ENCODE data around the gene PPAT.
"Not testable (repeated sequence)": the region's sequence is repeated elsewhere in the genome, so short reads cannot be mapped to it uniquely, and the experiment has no call there.

The PPAT gene

DNA sequence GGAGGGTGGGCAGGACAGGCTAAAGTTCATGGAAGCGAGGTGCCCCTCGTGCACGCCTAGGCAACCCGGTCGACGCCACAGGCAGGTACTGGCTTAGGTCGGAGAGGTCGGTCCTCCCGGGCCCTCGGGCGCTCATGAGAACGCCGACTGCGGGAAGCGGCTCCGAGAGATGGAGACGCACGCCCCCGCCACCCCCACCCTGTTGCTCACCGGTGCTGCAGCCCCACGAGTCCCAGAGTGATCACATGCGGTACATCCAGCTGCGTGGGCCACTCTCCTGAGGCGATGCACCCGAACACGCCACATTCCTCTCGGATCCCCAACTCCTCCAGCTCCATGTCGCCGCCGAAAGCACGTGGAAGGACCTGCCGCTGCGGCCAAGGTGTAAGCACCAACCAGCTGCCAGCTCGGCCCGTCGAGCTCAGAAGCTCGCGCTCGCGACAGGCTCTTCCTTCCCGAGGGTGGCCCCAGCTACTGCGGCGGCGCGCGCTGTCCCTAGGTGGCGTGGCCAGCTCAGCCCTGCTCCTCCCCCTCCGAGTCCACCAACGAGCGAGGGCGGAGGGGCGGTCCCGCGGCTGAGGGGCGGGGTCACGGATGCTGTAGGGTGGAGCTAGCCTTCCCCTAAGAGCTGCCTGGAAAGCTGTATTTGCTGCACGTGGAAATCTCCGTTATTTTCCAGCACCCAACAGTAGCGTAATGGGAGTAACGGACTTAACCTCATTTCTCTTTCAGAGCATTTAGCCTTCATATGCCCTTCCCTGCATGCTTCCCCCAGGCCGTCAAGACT lies at the start of gene PPAT:
TSS of gene PPAT (minus strand) at position 476 of the 787 bp plus-strand sequence. CDS start at position 338, 138 bp downstream.
- peak; percentile 84 for DNase-seq (ENCODE audit: low read depth, low spot score)

DNA sequence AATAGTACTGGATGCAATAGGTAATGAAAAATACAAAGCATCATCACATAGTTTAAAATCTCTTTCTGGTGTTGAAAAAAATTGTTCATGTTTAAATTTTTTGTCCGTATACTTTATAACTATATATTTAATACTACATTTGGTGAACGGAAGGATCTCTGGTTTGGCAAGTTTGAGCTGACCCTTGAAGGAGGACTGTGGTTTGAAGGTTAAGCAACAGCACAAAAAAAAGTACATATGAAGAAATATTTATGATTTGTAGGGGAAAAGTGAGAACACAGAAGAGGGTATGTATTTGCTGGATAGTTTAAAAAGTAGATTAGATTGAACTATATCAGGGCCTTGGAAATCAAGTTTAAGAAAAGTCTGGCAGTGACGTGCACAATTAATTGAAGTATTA lies 45.3 kb upstream of the PPAT start:
- no peak for DNase-seq (ENCODE audit: low read depth, low spot score)

DNA sequence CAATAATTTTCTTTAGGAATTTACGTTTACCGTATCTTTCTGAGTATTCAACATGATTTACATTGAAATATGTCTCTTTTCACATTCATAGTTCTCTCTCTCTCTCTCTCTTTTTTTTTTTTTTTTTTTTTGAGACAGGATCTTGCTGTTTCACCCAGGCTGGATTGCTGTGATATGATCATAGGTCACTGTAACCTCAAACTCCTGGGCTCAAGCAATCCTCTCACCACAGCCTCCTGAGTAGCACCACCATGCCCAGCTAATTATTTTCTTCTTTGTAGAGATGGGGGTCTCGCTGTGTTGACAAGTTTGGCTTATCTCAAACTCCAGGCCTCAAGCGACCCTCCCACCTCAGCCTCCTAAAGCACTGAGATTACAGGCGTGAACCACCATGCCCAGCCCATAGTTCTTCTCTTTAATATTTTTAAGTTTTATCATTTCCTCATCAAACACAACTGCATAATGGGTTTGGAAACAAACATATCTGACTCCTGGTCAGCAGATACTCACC lies 41.8 kb upstream of the PPAT start:
- DNase-seq (ENCODE audit: low read depth, low spot score), result no peak

DNA sequence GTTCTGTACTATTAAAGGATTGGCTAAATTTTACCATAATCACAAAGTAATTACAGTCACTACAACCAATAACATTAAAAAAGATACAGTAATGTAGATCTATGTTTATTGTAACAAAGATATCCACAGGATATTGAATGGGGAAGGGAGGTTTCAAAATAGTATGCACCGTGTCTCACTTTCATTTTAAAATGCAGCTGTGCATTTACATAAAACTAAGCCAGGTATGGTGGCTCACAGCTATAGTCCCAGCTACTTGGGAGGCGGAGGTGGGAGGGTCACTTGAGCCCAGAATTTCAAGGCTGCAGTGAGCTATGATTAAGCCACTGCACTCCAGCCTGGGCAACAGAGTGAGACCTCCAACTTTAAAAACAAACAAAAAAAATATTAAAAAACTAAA lies 40.5 kb upstream of the PPAT start:
- no peak for DNase-seq (ENCODE audit: low read depth, low spot score)

DNA sequence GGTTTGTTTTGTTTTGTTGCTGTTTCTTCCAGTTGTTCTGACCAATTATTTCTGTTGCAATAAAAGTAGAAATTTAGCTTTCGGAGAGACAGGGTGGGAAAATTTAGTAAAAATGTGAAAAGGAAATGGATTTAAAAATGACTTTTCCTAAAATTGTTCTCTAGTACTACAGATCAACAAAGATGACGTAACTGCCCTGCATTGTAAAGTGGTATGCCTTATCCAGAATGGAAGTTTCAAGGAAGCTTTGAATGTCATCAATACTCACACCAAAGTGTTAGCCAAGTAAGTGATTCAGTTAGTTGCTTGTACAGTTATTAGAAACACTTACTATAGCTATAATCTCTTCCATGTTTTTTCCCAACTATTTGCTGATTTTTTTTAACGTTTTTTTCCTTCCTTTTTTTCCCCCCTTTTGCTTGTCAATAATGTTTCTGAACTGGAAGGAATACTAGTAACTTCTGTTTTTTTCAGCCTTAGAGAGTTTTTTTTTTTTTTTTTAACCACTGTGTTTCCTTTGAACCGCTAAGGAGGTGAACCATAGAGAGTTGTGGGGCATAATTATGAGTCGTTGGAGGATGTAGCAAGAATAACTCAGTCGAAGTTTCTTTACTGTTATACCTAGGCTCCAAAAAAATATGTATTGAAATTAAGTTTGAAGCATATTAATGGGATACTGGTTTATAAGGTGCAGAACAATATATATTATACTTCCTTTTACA lies 34.2 kb upstream of the PPAT start:
- no peak for DNase-seq (ENCODE audit: low read depth, low spot score)

DNA sequence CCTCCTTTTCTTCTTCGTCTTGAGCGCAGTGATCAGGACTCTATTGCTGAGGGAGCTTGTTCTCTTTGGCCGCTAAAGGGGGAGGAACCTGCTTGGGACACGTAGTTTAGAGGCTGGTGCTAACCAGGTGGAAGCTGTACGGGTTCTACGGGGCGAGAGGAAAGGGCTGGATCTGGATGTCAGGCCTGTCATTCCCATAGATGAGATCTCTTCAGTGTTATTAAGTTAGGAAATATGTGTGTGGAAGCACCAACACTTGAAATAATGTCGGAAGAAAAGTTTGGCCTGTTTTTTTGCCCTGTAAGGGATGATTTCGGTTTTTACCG lies 32.6 kb upstream of the PPAT start:
- no peak for DNase-seq (ENCODE audit: low read depth, low spot score)

DNA sequence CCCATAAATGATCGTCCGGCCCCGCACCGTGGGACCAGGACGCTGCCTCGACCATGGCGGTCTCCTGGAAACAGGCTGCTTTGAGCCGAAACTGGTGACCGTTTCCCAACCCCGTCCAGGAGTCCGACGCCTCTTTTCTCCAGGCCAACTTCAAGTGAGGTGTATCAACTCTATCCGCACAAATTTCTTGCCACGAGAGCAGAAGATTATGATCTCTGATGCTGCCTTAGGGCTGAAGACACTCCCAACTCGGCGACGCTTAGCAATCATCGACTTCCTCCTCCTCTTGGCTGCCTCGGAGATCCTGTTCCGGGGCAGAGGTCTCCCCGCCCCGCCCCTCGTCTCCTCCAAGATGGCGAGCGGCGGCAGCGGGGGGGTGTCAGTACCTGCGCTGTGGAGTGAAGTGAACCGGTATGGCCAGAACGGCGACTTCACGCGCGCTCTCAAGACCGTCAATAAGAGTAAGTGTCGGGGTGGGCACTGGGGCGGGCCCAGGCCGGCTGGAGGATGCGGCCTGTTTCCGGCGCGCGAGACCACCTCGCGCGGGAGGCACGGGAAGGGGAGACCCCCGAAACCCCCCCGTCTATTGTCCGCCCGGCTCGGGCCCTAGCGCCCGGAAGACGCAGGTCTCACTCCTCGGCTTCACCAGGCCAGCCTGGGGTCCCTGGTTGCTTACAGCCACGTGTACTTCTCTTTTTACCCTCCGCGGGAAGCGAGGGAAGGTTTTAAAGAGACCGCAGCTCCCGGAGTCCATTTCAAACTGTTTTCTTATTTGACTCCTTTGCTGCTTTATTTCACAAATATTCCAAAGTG lies 32.1 kb upstream of the PPAT start, which contains the start of gene SRP72:
TSS of gene SRP72 (plus strand) at position 334 of the 813 bp plus-strand sequence. CDS start at position 353, 19 bp downstream.
- DNase-seq (ENCODE audit: low read depth, low spot score), result peak; percentile 20

DNA sequence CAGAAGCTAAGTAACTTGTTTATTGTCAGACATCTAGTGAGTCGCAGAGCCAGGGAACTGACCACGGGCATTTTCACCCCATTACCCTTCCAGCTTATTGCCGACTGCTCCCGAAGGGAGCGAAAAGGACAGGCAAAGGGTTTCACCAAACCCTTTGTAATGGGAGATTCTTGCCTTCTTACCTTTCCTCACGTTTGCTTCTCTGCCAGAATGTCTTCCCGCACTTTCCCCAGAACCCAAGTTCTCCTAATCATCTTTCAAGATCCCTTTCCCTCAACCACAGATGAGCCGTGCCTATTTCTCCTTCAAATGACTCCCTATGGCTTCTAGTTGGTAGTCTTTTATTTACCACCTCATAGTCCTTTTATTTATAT lies 31.5 kb upstream of the PPAT start:
- DNase-seq (ENCODE audit: low read depth, low spot score), result no peak

DNA sequence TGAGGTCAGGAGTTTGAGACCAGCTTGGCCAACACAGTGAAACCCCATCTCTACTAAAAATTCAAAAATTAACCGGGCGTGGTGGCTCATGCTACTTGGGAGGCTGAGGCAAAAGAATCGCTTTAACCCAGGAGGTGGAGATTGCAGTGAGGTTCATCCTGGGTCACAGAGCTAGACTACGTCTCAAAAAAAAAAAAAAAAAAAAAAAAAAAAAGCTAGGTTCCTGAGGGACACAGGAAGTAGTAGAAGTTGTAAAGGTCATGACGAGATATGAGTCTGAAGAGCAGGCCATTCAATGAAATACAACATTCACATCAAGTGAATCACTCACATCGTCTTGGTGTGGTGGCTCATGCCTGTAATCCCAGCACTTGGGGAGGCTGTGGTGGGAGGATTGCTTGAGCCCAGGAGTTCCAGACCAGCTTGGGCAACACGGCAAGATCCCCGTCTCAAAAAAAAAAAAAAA lies 30.9 kb upstream of the PPAT start:
- not testable (repeated sequence) for DNase-seq (ENCODE audit: low read depth, low spot score)

- DNase-seq (ENCODE audit: low read depth, low spot score), result no peak
Observed at GRCh38 chr4:56465599-56466295, 30.3 kb upstream of the PPAT start.

GRCh38 chr4:56464581-56464980 lies 29.2 kb upstream of the PPAT start:
- no peak for DNase-seq (ENCODE audit: low read depth, low spot score)

DNA sequence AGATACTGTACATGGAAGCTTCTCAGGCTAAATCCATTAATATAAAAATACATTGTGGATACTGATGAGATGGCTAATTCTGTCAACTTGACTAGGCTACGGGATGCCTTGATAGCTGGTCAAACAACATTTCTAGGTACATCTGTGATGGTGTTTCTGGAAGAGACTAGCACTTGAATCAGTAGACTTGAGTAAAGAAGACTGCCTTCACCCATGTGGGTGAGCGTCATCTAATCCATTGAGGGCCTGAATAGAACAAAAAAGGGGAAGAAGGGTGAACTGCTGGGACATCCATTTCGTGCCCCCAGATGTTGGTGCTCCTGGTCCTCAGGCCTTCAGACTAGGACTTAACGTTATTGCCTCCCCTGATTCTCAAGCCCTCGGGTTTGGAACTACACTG lies 28.3 kb upstream of the PPAT start:
- DNase-seq (ENCODE audit: low read depth, low spot score), result no peak

DNA sequence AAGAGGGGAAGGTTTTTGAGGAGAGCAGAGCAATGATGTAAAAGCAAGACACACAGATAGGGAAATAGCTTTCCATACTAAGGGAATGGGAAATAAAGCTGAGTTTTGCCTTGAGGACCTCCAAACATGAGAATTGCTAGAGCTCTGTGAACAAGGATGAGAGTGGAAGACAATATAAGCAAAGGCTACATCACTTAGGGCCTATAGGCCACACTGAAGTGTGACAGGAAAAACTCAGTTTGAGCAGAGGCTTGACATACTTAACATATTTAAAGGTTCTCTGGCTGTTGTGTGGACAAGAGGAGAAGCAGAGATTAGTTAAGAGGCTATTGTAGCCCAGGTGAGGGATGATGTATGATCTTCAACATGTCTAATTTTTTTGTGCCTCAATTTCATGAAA lies 26.7 kb upstream of the PPAT start:
- DNase-seq (ENCODE audit: low read depth, low spot score), result no peak

GRCh38 chr4:56460085-56460484 lies 24.7 kb upstream of the PPAT start:
- no peak for DNase-seq (ENCODE audit: low read depth, low spot score)

- DNase-seq (ENCODE audit: low read depth, low spot score), result no peak
Observed at GRCh38 chr4:56450342-56450741, 14.9 kb upstream of the PPAT start.

DNA sequence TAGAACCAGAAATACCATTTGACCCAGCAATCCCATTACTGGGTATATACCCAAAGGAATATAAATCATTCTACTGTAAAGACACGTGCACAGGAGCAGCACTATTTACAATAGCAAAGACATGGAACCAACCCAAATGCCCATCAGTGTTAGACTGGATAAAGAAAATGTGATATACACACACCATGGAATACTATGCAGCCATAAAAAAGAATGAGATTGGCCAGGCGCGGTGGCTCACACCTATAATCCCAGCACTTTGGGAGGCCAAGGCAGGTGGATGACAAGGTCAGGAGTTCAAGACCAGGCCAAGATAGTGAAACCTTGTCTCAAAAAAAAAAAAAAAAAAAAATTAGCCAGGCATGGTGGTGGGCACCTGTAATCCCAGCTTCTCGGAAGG lies 14.1 kb upstream of the PPAT start:
- DNase-seq (ENCODE audit: low read depth, low spot score), result not testable (repeated sequence)

- no peak for DNase-seq (ENCODE audit: low read depth, low spot score)
Observed at GRCh38 chr4:56448301-56448700, 12.9 kb upstream of the PPAT start.

DNA sequence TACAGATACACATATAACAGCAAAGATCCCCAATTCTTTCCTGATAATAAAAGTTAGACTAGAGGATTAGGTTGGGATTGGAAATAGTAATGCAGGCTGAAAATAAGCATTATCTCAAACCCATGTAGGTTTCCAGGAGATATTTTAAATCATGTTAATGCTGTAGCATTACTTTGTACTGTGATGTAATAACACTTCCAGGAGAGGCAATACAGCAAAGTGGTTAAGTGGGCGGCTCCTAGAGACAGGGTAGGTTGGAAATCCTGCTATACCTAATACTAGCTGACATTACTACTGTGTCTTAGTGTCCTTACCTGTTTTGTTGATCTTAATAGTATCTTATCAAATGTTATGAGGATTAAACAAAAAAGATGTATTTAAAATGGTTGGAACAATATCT lies 10.3 kb upstream of the PPAT start:
- DNase-seq (ENCODE audit: low read depth, low spot score), result no peak

DNA sequence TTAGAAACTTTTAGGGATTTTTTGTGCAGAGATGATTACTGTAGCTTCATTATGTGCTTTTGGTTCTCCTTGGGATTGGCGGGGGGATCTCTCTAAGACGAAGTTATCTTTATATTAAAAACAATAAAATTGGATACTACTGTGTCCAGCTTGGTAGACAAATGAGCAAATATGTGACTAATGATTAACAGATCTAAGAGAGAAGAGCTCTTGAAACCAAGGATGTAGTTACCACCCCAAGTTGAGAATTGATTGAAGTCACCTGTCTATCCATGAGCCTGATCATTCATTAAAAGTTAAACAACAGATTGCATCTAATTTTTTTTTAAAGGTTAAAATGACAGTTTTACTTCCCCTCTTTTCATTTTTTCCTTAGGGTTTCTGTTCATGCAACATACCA lies 9.3 kb upstream of the PPAT start:
- no peak for DNase-seq (ENCODE audit: low read depth, low spot score)

- no peak for DNase-seq (ENCODE audit: low read depth, low spot score)
Observed at GRCh38 chr4:56440983-56441382, 5.6 kb upstream of the PPAT start.

- no peak for DNase-seq (ENCODE audit: low read depth, low spot score)
Observed at GRCh38 chr4:56438766-56439165, 3.4 kb upstream of the PPAT start.

Measured in iPS DF 19.7 (cell line).